H9 (cell line): Measurements from ENCODE around the gene TMOD1. TPM values are rescaled to one million over a fixed set of nuclear protein-coding genes. Genes with fewer than 3 reads are reported as not detected.

Experiments used
- DNase-seq: peaks from one replicate; pipeline ENCODE4 v3.0.0-alpha.2; 2017
- H2AFZ ChIP-seq: one replicate; pipeline ENCODE4 v1.6.1; 2013; ENCODE audit warnings: mild to moderate bottlenecking, low read length, control low read depth, moderate library complexity
- H2AK5ac ChIP-seq: 2 replicates; pipeline ENCODE4 v1.6.1; 2013; ENCODE audit warnings: low read length, control low read depth, mixed read lengths; ENCODE audit not compliant: insufficient read length
- H2BK120ac ChIP-seq: one replicate; pipeline ENCODE4 v1.6.1; 2013; ENCODE audit warnings: low read depth, mild to moderate bottlenecking, low read length, control low read depth, inconsistent platforms; ENCODE audit not compliant: poor library complexity, severe bottlenecking
- H2BK12ac ChIP-seq: 2 replicates; pipeline ENCODE4 v1.6.1; 2013; ENCODE audit warnings: low read length, control low read depth, mixed read lengths, low read depth; ENCODE audit not compliant: insufficient read length
- H2BK15ac ChIP-seq: 2 replicates; pipeline ENCODE4 v1.6.1; 2013; ENCODE audit warnings: low read depth, low read length, control low read depth
- H2BK20ac ChIP-seq: one replicate; pipeline ENCODE4 v1.6.1; 2013; ENCODE audit warnings: low read depth, mild to moderate bottlenecking, low read length, control low read depth, inconsistent platforms; ENCODE audit not compliant: poor library complexity, severe bottlenecking
- H2BK5ac ChIP-seq: 2 replicates; pipeline ENCODE4 v1.6.1; 2013; ENCODE audit warnings: low read length, control low read depth, mixed read lengths; ENCODE audit not compliant: insufficient read length
- H3K14ac ChIP-seq: 2 replicates; pipeline ENCODE4 v1.6.1; 2013; ENCODE audit warnings: low read length, control low read depth; ENCODE audit not compliant: insufficient read depth
- H3K18ac ChIP-seq: 2 replicates; pipeline ENCODE4 v1.6.1; 2013; ENCODE audit warnings: low read depth, mild to moderate bottlenecking, mixed read lengths, low read length, control low read depth; ENCODE audit not compliant: insufficient read length
- H3K23ac ChIP-seq: 2 replicates; pipeline ENCODE4 v1.6.1; 2013; ENCODE audit warnings: low read length, control low read depth, mixed read lengths, low read depth; ENCODE audit not compliant: insufficient read length
- H3K23me2 ChIP-seq: 2 replicates; pipeline ENCODE4 v1.6.1; 2013; ENCODE audit warnings: low read depth, mild to moderate bottlenecking, mixed read lengths, low read length, control low read depth; ENCODE audit not compliant: insufficient read length, poor library complexity, severe bottlenecking
- H3K27ac ChIP-seq: 2 replicates; pipeline ENCODE4 v1.5.1; 2013; ENCODE audit warnings: low read length, control low read depth, mixed read lengths, low read depth; ENCODE audit not compliant: insufficient read length
- H3K27me3 ChIP-seq: 2 replicates; pipeline ENCODE4 v1.6.1; 2013; ENCODE audit warnings: low read length, control low read depth, inconsistent platforms; ENCODE audit not compliant: insufficient read depth
- H3K4ac ChIP-seq: 2 replicates; pipeline ENCODE4 v1.6.1; 2013; ENCODE audit warnings: low read depth, mild to moderate bottlenecking, control low read depth, inconsistent platforms, low read length, moderate library complexity
- H3K4me1 ChIP-seq: 2 replicates; pipeline ENCODE4 v1.6.1; 2013; ENCODE audit warnings: low read length, control low read depth, inconsistent platforms; ENCODE audit not compliant: insufficient read depth
- H3K4me2 ChIP-seq: 2 replicates; pipeline ENCODE4 v1.6.1; 2013; ENCODE audit warnings: low read length, control low read depth, mixed read lengths; ENCODE audit not compliant: insufficient read length, insufficient read depth
- H3K56ac ChIP-seq: 2 replicates; pipeline ENCODE4 v1.6.1; 2013; ENCODE audit warnings: low read depth, mild to moderate bottlenecking, mixed read lengths, low read length, control low read depth; ENCODE audit not compliant: insufficient read length
- H3K79me1 ChIP-seq: 2 replicates; pipeline ENCODE4 v1.6.1; 2013; ENCODE audit warnings: low read depth, mild to moderate bottlenecking, moderate library complexity, low read length, control low read depth, inconsistent platforms; ENCODE audit not compliant: insufficient read depth, poor library complexity, severe bottlenecking
- H3K79me2 ChIP-seq: 2 replicates; pipeline ENCODE4 v1.6.1; 2013; ENCODE audit warnings: low read length, control low read depth, inconsistent platforms; ENCODE audit not compliant: insufficient read depth
- H3K9ac ChIP-seq: 2 replicates; pipeline ENCODE4 v1.6.1; 2013; ENCODE audit warnings: low read length, control low read depth, mixed read lengths; ENCODE audit not compliant: insufficient read length; ENCODE audit errors: extremely low read depth
- H3K9me3 ChIP-seq: one replicate; pipeline ENCODE4 v1.6.1; 2013; ENCODE audit warnings: low read depth, low read length, inconsistent platforms; ENCODE audit not compliant: control insufficient read depth
- H3T11ph ChIP-seq: one replicate; pipeline ENCODE4 v1.6.1; 2013; ENCODE audit warnings: mild to moderate bottlenecking, low read length, control low read depth, inconsistent platforms
- H4K20me1 ChIP-seq: one replicate; pipeline ENCODE4 v1.6.1; 2013; ENCODE audit not compliant: control insufficient read depth, insufficient read length, insufficient read depth
- H4K5ac ChIP-seq: 2 replicates; pipeline ENCODE4 v1.6.1; 2013; ENCODE audit warnings: low read depth, mild to moderate bottlenecking, mixed read lengths, low read length, control low read depth; ENCODE audit not compliant: insufficient read length
- H4K8ac ChIP-seq: replicated peaks from 2 replicates; pipeline ENCODE4 v1.6.1; 2013; ENCODE audit warnings: low read length, control low read depth, mixed read lengths, low read depth; ENCODE audit not compliant: insufficient read length
- H4K91ac ChIP-seq: 2 replicates; pipeline ENCODE4 v1.6.1; 2013; ENCODE audit warnings: low read depth, mild to moderate bottlenecking, moderate library complexity, mixed read lengths, low read length, control low read depth; ENCODE audit not compliant: insufficient read length
- H3K27ac Mint-ChIP-seq, 3 experiments: 2 replicates in 2 of 3; 3 replicates in 1 of 3; pipeline ENCODE4 v1.8.0; 2020 to 2021; ENCODE audit warnings: mixed read lengths in 3 of 3, mild to moderate bottlenecking in 1 of 3, moderate library complexity in 1 of 3
- H3K27me3 Mint-ChIP-seq: 2 replicates; pipeline ENCODE4 v1.8.0; 2021; ENCODE audit warnings: low read depth, mild to moderate bottlenecking, moderate library complexity, mixed read lengths
- H3K36me3 Mint-ChIP-seq, 3 experiments: 2 replicates in 2 of 3; 3 replicates in 1 of 3; pipeline ENCODE4 v1.8.0; 2020 to 2021; ENCODE audit warnings: low read depth in 3 of 3, mixed read lengths in 3 of 3; ENCODE audit not compliant: insufficient read depth in 1 of 3
- H3K4me1 Mint-ChIP-seq, 2 experiments: 2 replicates each; pipeline ENCODE4 v1.8.0; 2020; ENCODE audit warnings: mixed read lengths in 2 of 2
- H3K4me3 Mint-ChIP-seq, 2 experiments: 2 replicates in 1 of 2; 3 replicates in 1 of 2; pipeline ENCODE4 v1.8.0; 2020 to 2021; ENCODE audit warnings: mild to moderate bottlenecking in 2 of 2, mixed read lengths in 2 of 2, moderate library complexity in 1 of 2
- H3K9me3 Mint-ChIP-seq, 2 experiments: 2 replicates in 1 of 2; 3 replicates in 1 of 2; pipeline ENCODE4 v1.8.0; 2020; ENCODE audit warnings: mild to moderate bottlenecking in 2 of 2, mixed read lengths in 2 of 2, moderate library complexity in 1 of 2
- WGBS: extraction: QIAGEN DNeasy Blood & Tissue Kit; methylation state at CpG from one replicate; pipeline ENCODE4 v1.1.7; 2013; ENCODE audit warnings: missing lambda C conversion rate, low lambda C conversion rate, mixed read lengths; ENCODE audit not compliant: insufficient read length; ENCODE audit errors: extremely low coverage; 5-methylcytosine and 5-hydroxymethylcytosine counted together
- total RNA-seq: library from RNA; stranded (reverse); gene quantifications from 2 replicates; pipeline ENCODE4 v1.2.1, GENCODE V29; 2021
- TF ChIP-seq, protein P1 (sequence below): fragments of 200-600 bp; sonication (generic); conservative IDR thresholded peaks from 3 replicates; pipeline ENCODE4 v1.8.0; 2021; ENCODE audit warnings: antibody characterized with exemption, mild to moderate bottlenecking

The TMOD1 gene
- total RNA-seq, 1 experiment from 2014 or later = 0.98 TPM

GRCh38 chr9:97601228-97601898 lies 99.9 kb downstream of the TMOD1 start:
- Histone ChIP-seq H2BK20ac (no peak overlapping the region), H2AK5ac (no peak overlapping the region), H3K27ac (no peak overlapping the region), H3K27me3 (no peaks in the 10 kb centered on the region), H2BK5ac (no peak overlapping the region), H3K79me2 (no peaks in the 10 kb centered on the region), H2AFZ (no peak overlapping the region), H3K4ac (no peak overlapping the region), H3K9ac (no peak overlapping the region), H3K4me2 (no peak overlapping the region), H4K8ac (no peak overlapping the region), H3K4me1 (no peaks in the 10 kb centered on the region; the same call in 1 of the 2 replicates), H2BK120ac (no peak overlapping the region), H3K9me3 (no peaks in the 10 kb centered on the region), H3K14ac (no peak overlapping the region), H2BK12ac (no peak overlapping the region), H3K18ac (no peak overlapping the region), H3T11ph (no peak overlapping the region), H3K79me1 (no peaks in the 10 kb centered on the region), H2BK15ac (no peak overlapping the region), H4K91ac (no peak overlapping the region), H3K56ac (no peak overlapping the region), H4K5ac (no peak overlapping the region), H3K23ac (no peak overlapping the region), H4K20me1 (no peaks in the 10 kb centered on the region), H3K23me2 (no peaks in the 10 kb centered on the region)
- H3K27me3 Mint-ChIP-seq = no peaks in the 10 kb centered on the region
- no peak for DNase-seq
- no peak overlapping the region for H3K27ac Mint-ChIP-seq
- H3K9me3 Mint-ChIP-seq = no peaks in the 10 kb centered on the region
- no CpG with 5 or more reads among the region's 7 CpGs for WGBS
- no peak overlapping the region for H3K4me3 Mint-ChIP-seq
- TF ChIP-seq, protein P1, sequence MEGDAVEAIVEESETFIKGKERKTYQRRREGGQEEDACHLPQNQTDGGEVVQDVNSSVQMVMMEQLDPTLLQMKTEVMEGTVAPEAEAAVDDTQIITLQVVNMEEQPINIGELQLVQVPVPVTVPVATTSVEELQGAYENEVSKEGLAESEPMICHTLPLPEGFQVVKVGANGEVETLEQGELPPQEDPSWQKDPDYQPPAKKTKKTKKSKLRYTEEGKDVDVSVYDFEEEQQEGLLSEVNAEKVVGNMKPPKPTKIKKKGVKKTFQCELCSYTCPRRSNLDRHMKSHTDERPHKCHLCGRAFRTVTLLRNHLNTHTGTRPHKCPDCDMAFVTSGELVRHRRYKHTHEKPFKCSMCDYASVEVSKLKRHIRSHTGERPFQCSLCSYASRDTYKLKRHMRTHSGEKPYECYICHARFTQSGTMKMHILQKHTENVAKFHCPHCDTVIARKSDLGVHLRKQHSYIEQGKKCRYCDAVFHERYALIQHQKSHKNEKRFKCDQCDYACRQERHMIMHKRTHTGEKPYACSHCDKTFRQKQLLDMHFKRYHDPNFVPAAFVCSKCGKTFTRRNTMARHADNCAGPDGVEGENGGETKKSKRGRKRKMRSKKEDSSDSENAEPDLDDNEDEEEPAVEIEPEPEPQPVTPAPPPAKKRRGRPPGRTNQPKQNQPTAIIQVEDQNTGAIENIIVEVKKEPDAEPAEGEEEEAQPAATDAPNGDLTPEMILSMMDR = no peak
- peaks cover 4% of the 10 kb centered on the region in 2 experiments for H3K4me1 Mint-ChIP-seq
- peaks cover 18 to 64% (median 53%) of the 10 kb centered on the region in 3 experiments for H3K36me3 Mint-ChIP-seq
